Lower leg skin (tissue), 4 donors: ENCODE data around the gene GPR162. TPM values are rescaled to one million over a fixed set of nuclear protein-coding genes. Genes with fewer than 3 reads are reported as not detected.
"Not testable (repeated sequence)": the region's sequence is repeated elsewhere in the genome, so short reads cannot be mapped to it uniquely, and the experiment has no call there.

Experiments used
- DNase-seq, 2 donors: peaks; one replicate each; pipeline ENCODE4 v3.0.0-alpha.2; 2019; ENCODE audit warnings: low spot score in 2 of 2
- H3K4me3 ChIP-seq: fragments of 200-600 bp; sonication (generic); 2 replicates; pipeline ENCODE4 v1.5.1; 2017; ENCODE audit warnings: mild to moderate bottlenecking, low read depth; ENCODE audit not compliant: poor library complexity, severe bottlenecking
- POLR2A ChIP-seq, 2 donors: fragments of 450-650 bp; IDR thresholded peaks; one replicate each; pipeline ENCODE4 v1.6.1; 2016 to 2017; ENCODE audit warnings: antibody characterized with exemption in 2 of 2, mild to moderate bottlenecking in 1 of 2, moderate library complexity in 1 of 2
- WGBS, 2 donors: methylation state at CpG; one replicate each; pipeline ENCODE4 v1.1.5; 2018; 5-methylcytosine and 5-hydroxymethylcytosine counted together
- intact Hi-C: fragments of 100-400 bp; cut with DNase I; formaldehyde crosslinking; loops from one replicate; pipeline ENCODE4 v1.15.0; 2023; ENCODE audit warnings: low total_unique reads
- total RNA-seq, 4 donors: library from RNA; depleted of rRNA; stranded (reverse); fragments of >200 nt; gene quantifications; one replicate each; pipeline ENCODE4 v1.1.0, GENCODE V29; 2016
- TF ChIP-seq, protein P1 (sequence below), 3 donors: fragments of 450-650 bp; IDR thresholded peaks; one replicate each; pipeline ENCODE4 v1.5.1; 2016; ENCODE audit warnings: antibody characterized with exemption in 3 of 3, mild to moderate bottlenecking in 3 of 3, moderate library complexity in 2 of 3

Gene GPR162
- total RNA-seq, 4 donors from 2014 or later: 0.65 to 1.4 (median 1.3) TPM; not detected in 1

- H3K4me3 ChIP-seq: peak within 1 kb of the TSS; percentile 72
- 0 to 1% methylated on average over 45 to 63 of the region's 86 CpGs for WGBS, 2 donors
- peak in 1 of 2 donors; percentile 91 for DNase-seq
Observed at GRCh38 chr12:6867413-6868210, 46.0 kb downstream of the GPR162 start, which contains the start of gene TPI1. TSS of gene TPI1 (plus strand) at chr12:6867531. CDS start at chr12:6867567, 36 bp downstream.

GRCh38 chr12:6868211-6869048 is 46.8 kb downstream of the GPR162 start:
- TF ChIP-seq POLR2A (IDR thresholded peaks at IDR 0.05): no peak
- TF ChIP-seq, protein P1, sequence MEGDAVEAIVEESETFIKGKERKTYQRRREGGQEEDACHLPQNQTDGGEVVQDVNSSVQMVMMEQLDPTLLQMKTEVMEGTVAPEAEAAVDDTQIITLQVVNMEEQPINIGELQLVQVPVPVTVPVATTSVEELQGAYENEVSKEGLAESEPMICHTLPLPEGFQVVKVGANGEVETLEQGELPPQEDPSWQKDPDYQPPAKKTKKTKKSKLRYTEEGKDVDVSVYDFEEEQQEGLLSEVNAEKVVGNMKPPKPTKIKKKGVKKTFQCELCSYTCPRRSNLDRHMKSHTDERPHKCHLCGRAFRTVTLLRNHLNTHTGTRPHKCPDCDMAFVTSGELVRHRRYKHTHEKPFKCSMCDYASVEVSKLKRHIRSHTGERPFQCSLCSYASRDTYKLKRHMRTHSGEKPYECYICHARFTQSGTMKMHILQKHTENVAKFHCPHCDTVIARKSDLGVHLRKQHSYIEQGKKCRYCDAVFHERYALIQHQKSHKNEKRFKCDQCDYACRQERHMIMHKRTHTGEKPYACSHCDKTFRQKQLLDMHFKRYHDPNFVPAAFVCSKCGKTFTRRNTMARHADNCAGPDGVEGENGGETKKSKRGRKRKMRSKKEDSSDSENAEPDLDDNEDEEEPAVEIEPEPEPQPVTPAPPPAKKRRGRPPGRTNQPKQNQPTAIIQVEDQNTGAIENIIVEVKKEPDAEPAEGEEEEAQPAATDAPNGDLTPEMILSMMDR (IDR thresholded peaks at IDR 0.05): no peak
- DNase-seq: no peak
- WGBS, 2 donors: 9 to 13% methylated on average over 22 of the region's 22 CpGs
- intact Hi-C loops: no loop called here
- peak overlapping the region; percentile 72 for H3K4me3 ChIP-seq

More at GRCh38 chr12:6867413-6868210, 46.0 kb downstream of the GPR162 start, which contains the start of gene TPI1:
- intact Hi-C loops: no loop called here
- peak in 1 of 2 donors; percentile 93 for TF ChIP-seq POLR2A (IDR thresholded peaks at IDR 0.05)
- TF ChIP-seq, protein P1 (IDR thresholded peaks at IDR 0.05): no peak

DNA sequence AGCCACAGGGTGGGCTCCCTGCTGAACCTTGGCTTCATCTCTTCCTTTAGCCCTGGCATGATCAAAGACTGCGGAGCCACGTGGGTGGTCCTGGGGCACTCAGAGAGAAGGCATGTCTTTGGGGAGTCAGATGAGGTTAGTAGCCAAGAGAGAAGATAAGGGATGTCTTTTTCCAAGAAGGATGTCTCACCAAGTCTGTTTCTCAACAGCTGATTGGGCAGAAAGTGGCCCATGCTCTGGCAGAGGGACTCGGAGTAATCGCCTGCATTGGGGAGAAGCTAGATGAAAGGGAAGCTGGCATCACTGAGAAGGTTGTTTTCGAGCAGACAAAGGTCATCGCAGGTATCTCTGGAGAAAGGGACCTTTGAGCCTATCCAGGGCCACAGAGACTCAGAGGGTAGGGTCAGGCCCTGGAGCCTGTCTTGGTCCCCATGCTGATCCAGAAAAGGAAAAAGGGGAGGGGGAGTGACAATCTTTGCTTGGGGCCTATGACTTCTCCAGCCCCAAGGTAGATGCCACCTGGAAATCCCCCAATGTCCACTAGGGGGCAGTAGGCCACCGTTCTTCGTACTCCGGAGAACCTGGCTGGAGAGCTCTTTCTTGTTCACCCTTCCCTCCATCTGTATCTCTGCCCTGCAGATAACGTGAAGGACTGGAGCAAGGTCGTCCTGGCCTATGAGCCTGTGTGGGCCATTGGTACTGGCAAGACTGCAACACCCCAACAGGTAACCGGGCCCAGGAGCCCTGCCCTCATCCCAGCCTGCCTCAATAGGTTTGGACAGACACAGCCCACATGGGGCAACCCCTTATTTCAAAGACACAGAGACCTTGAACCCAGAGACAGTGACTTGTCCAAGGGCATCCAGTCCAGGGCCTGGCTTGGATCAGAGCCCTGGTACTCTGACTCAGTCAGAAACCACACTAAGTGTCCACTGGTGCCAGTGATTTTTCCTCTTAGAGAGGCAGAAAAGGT is 47.7 kb downstream of the GPR162 start:
- DNase-seq: peak; percentile 81 to 95
- no peak overlapping the region for H3K4me3 ChIP-seq
- WGBS, 2 donors: 32 to 33% methylated on average over 12 of the region's 12 CpGs
- intact Hi-C loops: loop anchor here (10.0 kb wide), 1 partner anchor 95 kb away; no protein-coding TSS in a partner anchor
- no peak for TF ChIP-seq POLR2A (IDR thresholded peaks at IDR 0.05)
- TF ChIP-seq, protein P1 (IDR thresholded peaks at IDR 0.05): peak in 1 of 3 donors; percentile 82

DNA sequence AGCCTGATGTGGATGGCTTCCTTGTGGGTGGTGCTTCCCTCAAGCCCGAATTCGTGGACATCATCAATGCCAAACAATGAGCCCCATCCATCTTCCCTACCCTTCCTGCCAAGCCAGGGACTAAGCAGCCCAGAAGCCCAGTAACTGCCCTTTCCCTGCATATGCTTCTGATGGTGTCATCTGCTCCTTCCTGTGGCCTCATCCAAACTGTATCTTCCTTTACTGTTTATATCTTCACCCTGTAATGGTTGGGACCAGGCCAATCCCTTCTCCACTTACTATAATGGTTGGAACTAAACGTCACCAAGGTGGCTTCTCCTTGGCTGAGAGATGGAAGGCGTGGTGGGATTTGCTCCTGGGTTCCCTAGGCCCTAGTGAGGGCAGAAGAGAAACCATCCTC is 48.7 kb downstream of the GPR162 start:
- 52 to 53% methylated on average over 4 of the region's 4 CpGs for WGBS, 2 donors
- not testable (repeated sequence) for DNase-seq, H3K4me3 ChIP-seq
- intact Hi-C loops: loop anchor here (10.0 kb wide), 1 partner anchor 94 kb away; no protein-coding TSS in a partner anchor

DNA sequence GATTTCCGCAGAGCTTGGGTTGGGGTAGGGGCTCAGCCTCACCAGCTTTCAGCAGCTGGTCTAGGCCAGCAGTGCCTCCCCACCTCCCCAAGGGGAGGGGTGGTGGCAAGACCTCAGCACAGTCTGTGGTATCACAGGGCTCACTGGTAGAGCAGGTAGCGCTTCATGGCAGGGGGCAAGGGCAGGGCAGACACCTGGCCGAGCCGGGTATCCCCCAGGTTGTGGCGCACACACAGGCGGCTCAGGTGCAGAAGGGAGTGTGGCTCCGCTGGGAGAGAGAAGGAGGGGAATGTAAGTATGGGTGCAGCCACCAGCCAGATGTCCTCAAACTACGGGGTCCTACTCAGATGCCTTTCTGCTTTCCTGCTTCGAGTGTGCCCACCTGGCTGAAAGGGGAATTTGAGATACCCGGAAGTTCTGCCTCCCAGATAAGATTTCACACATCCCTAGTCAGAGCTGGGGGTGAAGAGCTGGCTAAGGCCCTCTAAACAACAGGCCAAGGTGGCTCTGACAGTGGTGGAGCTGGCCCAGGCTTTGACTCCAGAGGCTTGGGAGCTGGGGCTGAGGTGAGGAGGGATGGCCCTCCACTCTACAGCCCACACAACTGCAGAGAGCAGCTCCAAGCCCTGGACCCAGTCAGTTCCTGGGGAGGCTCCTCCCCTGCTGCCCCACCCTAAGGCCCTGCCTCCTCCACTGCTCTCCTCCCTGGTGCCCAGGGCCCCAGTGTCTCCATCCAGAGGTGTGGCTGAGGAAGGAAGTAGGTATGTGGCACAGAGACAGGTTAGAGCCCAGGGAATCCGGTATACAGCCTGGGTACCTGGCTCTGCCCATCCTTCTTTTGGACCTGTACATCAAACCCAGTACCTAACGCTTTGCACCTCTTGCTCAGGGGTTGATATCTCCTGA is 49.7 kb downstream of the GPR162 start:
- intact Hi-C loops: loop anchor here (10.0 kb wide), 1 partner anchor 93 kb away; no protein-coding TSS in a partner anchor
- H3K4me3 ChIP-seq: no peak overlapping the region
- no peak for DNase-seq

More for the DNA sequence above, 49.7 kb downstream of the GPR162 start:
- TF ChIP-seq, protein P1 (IDR thresholded peaks at IDR 0.05): no peak
- TF ChIP-seq POLR2A (IDR thresholded peaks at IDR 0.05): no peak
- WGBS, 2 donors: 58 to 65% methylated on average over 11 to 12 of the region's 12 CpGs
